Measurements from ENCODE around the gene TBC1D20. TPM values are rescaled to one million over a fixed set of nuclear protein-coding genes. Genes with fewer than 3 reads are reported as not detected.

TBC1D20 gene
- total and polyA plus RNA-seq, 2 of the 4 experiments (the other 2 are of a cell fraction), result 39.1 to 42.8 TPM

GRCh38 chr20:427401-427800 lies 34.9 kb downstream of the TBC1D20 start:
- POLR2A ChIA-PET (ENCODE audit: unreplicated experiment), result no interaction called here
- in situ Hi-C loops (cut with MboI; ENCODE audit: low sequenced_read_pairs), result no loop called here
- BruUV-seq (replicated peaks), result no TSS peak

More at GRCh38 chr20:427401-427800, 34.9 kb downstream of the TBC1D20 start:
- no peak overlapping the region for H3K4me3 ChIP-seq (ENCODE audit: insufficient read depth, low read depth, low read length)
- H2AFZ ChIP-seq (replicated peaks; ENCODE audit: low read length, poor library complexity), result no peak overlapping the region
- H2AK9ac ChIP-seq (replicated peaks; ENCODE audit: low read depth, low read length, poor library complexity), result no peak overlapping the region
- no peaks in the 10 kb centered on the region; the same call in 1 of the 2 replicates for H3K9me1 ChIP-seq (ENCODE audit: insufficient read depth, low read length)
- H4K8ac ChIP-seq (ENCODE audit: low read depth in 2 of 2, low read length in 2 of 2), result no peak overlapping the region
- peaks cover 0 to 28% of the 10 kb centered on the region in 2 experiments; a peak in 3 of 4 replicates for H3K79me1 ChIP-seq (ENCODE audit: low read depth in 1 of 2, low read length in 2 of 2)
- no peak overlapping the region for H2BK15ac ChIP-seq (ENCODE audit: low read depth, low read length)
- no peak overlapping the region for H3K4ac ChIP-seq (ENCODE audit: low read depth, low read length)
- H2AK5ac ChIP-seq (ENCODE audit: low read depth, low read length), result no peak overlapping the region
- H3K9me3 ChIP-seq (ENCODE audit: control insufficient read depth, insufficient read depth, low read length), result no peaks in the 10 kb centered on the region
- H4K5ac ChIP-seq (ENCODE audit: low read depth, low read length), result no peak overlapping the region
- H3K23ac ChIP-seq (ENCODE audit: low read depth, low read length), result no peak overlapping the region
- ATAC-seq (ENCODE audit: low read depth) (no peak), DNase-seq (no peak)
- H4K20me1 ChIP-seq (ENCODE audit: insufficient read depth, low read length), result peaks cover 12% of the 10 kb centered on the region; the same call in 1 of the 2 replicates
- intact Hi-C loops (cut with micrococcal nuclease) (loop anchor here (2.0 kb wide), 1 partner anchor 17 kb away; no protein-coding TSS in a partner anchor), dilution Hi-C loops (cut with HindIII; ENCODE audit: low sequenced_read_pairs, unreplicated experiment) (no loop called here)
- 80% methylated on average over 2 of the region's 4 CpGs; no CpG with 5 or more reads in 1 of the 2 experiments for WGBS, 2 experiments (ENCODE audit: extremely low coverage in 2 of 2, insufficient read length in 1 of 2)
- TF ChIP-seq ELK1 (IDR thresholded peaks at IDR 0.05; ENCODE audit: borderline replicate concordance, low read depth, low read length), result no peak
- no peak for TF ChIP-seq CHD1 (IDR thresholded peaks at IDR 0.05; ENCODE audit: low read depth, low read length)
- TF ChIP-seq MAFK (IDR thresholded peaks at IDR 0.05; ENCODE audit: low read depth, low read length), result no peak
- no peak for TF ChIP-seq RCOR1 (IDR thresholded peaks at IDR 0.05; ENCODE audit: insufficient replicate concordance, low read length)
- TF ChIP-seq NFE2L2 (IDR thresholded peaks at IDR 0.05; ENCODE audit: low read depth, low read length), result no peak
- TF ChIP-seq RFX5 (IDR thresholded peaks at IDR 0.05; ENCODE audit: low read depth, low read length), result no peak
- no peak overlapping the region for H3K4me2 ChIP-seq (ENCODE audit: low read depth, low read length)
- no peaks in the 10 kb centered on the region for H3K27me3 ChIP-seq (ENCODE audit: control insufficient read depth, insufficient read depth, low read length)
- CTCF ChIA-PET, result no interaction called here
- no peaks in the 10 kb centered on the region for H3K4me1 ChIP-seq (ENCODE audit: control insufficient read depth, insufficient read depth, low read length)
- no peak overlapping the region for H2BK20ac ChIP-seq (ENCODE audit: low read depth, low read length)
- peaks cover 56% of the 10 kb centered on the region for H3K36me3 ChIP-seq (ENCODE audit: control insufficient read depth, insufficient read depth, low read length)
- H3K27ac ChIP-seq (ENCODE audit: insufficient read depth, low read length), result no peak overlapping the region
- no peak overlapping the region for H3K9ac ChIP-seq (ENCODE audit: low read depth, low read length)
- no peak overlapping the region for H3K18ac ChIP-seq (ENCODE audit: low read depth, low read length)
- no peak overlapping the region for H2BK120ac ChIP-seq (ENCODE audit: low read depth, low read length)
- H4K91ac ChIP-seq (ENCODE audit: insufficient read depth, low read depth, low read length), result no peak overlapping the region
- no peak overlapping the region for H3K56ac ChIP-seq (ENCODE audit: extremely low read depth, insufficient read depth, low read length)
- H3K14ac ChIP-seq (replicated peaks; ENCODE audit: low read depth, low read length), result no peak overlapping the region
- H2BK5ac ChIP-seq (ENCODE audit: low read depth, low read length, poor library complexity, severe bottlenecking), result no peak overlapping the region

Data from IMR-90 (cell line).